Sigmoid colon (tissue), 7 donors: ENCODE results near the gene PGM5. TPM values are rescaled to one million over a fixed set of nuclear protein-coding genes. Genes with fewer than 3 reads are reported as not detected.
A peak's percentile ranks its signal among the peaks of the same experiment; 100 is the strongest.

Source experiments
- DNase-seq: peaks from one replicate; pipeline ENCODE4 v3.0.0-alpha.2; 2019
- H3K27ac ChIP-seq, 4 donors: fragments of 200-600 bp; sonication (generic); one replicate each; pipeline ENCODE4 v1.5.1; 2016 to 2019; ENCODE audit warnings: mild to moderate bottlenecking in 1 of 4
- H3K27me3 ChIP-seq, 3 donors: fragments of 200-600 bp; sonication (generic); one replicate each; pipeline ENCODE4 v1.5.1; 2019; ENCODE audit warnings: mild to moderate bottlenecking in 1 of 3
- H3K36me3 ChIP-seq, 4 donors: fragments of 200-600 bp; sonication (generic); one replicate each; pipeline ENCODE4 v1.5.1; 2016 to 2019
- H3K4me1 ChIP-seq, 4 donors: fragments of 200-600 bp; sonication (generic); one replicate each; pipeline ENCODE4 v1.5.1; 2017 to 2019
- H3K4me3 ChIP-seq, 4 donors: fragments of 200-600 bp; sonication (generic); one replicate each; pipeline ENCODE4 v1.5.1; 2017 to 2019; ENCODE audit warnings: mild to moderate bottlenecking in 2 of 4, moderate library complexity in 1 of 4
- H3K9me3 ChIP-seq, 4 donors: fragments of 200-600 bp in 3 of 4; sonication (generic) in 3 of 4; one replicate each; pipeline versions ENCODE4 v1.5.1 to v1.6.1; 2013 to 2019
- CTCF ChIP-seq, 4 experiments: fragments of 450-650 bp in 3 of 4; fragments of 200-600 bp in 1 of 4; IDR thresholded peaks; one replicate each; pipeline ENCODE4 v1.5.1; 2016 to 2019; ENCODE audit warnings: antibody characterized with exemption in 4 of 4, mild to moderate bottlenecking in 3 of 4, moderate library complexity in 2 of 4
- EP300 ChIP-seq, 4 donors: sonication (generic); formaldehyde crosslinking; IDR thresholded peaks; one replicate each; pipeline ENCODE4 v1.6.1; 2017; ENCODE audit warnings: antibody characterized with exemption in 4 of 4
- POLR2A ChIP-seq, 2 donors: fragments of 450-650 bp; IDR thresholded peaks; one replicate each; pipeline ENCODE4 v1.6.1; 2016; ENCODE audit warnings: antibody characterized with exemption in 2 of 2, mild to moderate bottlenecking in 2 of 2, moderate library complexity in 2 of 2
- POLR2AphosphoS5 ChIP-seq, 4 donors: sonication (generic); formaldehyde crosslinking; IDR thresholded peaks; one replicate each; pipeline ENCODE4 v1.6.1; 2017; ENCODE audit warnings: antibody characterized with exemption in 4 of 4
- WGBS, 2 donors: extraction: QIAGEN DNeasy Blood & Tissue Kit; methylation state at CpG; one replicate each; pipeline ENCODE4 v1.1.7; 2013; 5-methylcytosine and 5-hydroxymethylcytosine counted together
- intact Hi-C: fragments of 100-400 bp; cut with DNase I; formaldehyde crosslinking; loops from one replicate; pipeline ENCODE4 v1.15.1; 2023
- polyA plus RNA-seq, 3 donors: library from polyadenylated mRNA; stranded (reverse); fragments of 200-250 nt; gene quantifications; one replicate each; pipeline ENCODE4 v1.2.3, GENCODE V29; 2013
- total RNA-seq, 4 donors: library from RNA; depleted of rRNA; stranded (reverse); fragments of >200 nt; gene quantifications; one replicate each; pipeline ENCODE4 v1.1.0, GENCODE V29; 2016
- donor health status: healthy with polysubstance abuse.
- donor health status: Bipolar disorder and iron deficiency.
- donor health status: healthy.

The PGM5 gene
- total and polyA plus RNA-seq, 7 donors, result 3.9 to 670 (median 547) TPM

DNA sequence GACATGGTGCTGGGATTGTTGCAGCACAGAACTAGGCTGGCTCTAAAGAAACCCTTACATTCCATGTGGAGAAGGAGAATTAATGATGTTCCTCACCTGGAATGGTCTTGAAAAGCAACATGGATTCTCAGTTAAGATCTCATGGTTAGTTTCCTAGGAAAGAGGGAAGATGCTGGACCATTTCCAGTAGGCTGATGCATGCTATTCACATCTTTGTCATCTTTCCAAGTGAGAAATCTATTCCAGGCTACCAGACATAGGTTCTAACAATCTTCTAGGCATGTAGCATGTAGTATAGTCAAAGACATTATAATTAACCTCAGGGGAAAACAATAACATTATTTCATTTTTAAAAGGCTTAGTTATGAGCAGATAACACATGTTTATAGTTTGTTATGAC, 139.9 kb downstream of the PGM5 start:
- H3K27ac ChIP-seq, result peak overlapping the region; percentile 2 to 90 (median 85)
- intact Hi-C loops, result no loop called here
- no peaks in the 10 kb centered on the region for H3K27me3 ChIP-seq
- H3K36me3 ChIP-seq, result peaks cover 11 to 49% (median 18%) of the 10 kb centered on the region in 4 donors
- no peak for DNase-seq
- no peak overlapping the region for H3K4me3 ChIP-seq
- TF ChIP-seq POLR2AphosphoS5 (IDR thresholded peaks at IDR 0.05) (peak in 1 of 4 donors; percentile 21), POLR2A (IDR thresholded peaks at IDR 0.05) (no peak)
- no peaks in the 10 kb centered on the region for H3K9me3 ChIP-seq
- H3K4me1 ChIP-seq, result peaks cover 0 to 80% (median 67%) of the 10 kb centered on the region in 4 donors

- 94 to 95% methylated on average over 1 of the region's 1 CpG for WGBS, 2 donors
- no peaks in the 10 kb centered on the region for H3K9me3 ChIP-seq
- peaks cover 14 to 58% (median 23%) of the 10 kb centered on the region in 4 donors for H3K36me3 ChIP-seq
- H3K27ac ChIP-seq, result peak overlapping the region; percentile 2 to 90 (median 85)
- no peak overlapping the region for H3K4me3 ChIP-seq
- intact Hi-C loops, result no loop called here
- TF ChIP-seq POLR2AphosphoS5 (IDR thresholded peaks at IDR 0.05) (no peak), POLR2A (IDR thresholded peaks at IDR 0.05) (no peak), EP300 (IDR thresholded peaks at IDR 0.05) (no peak), CTCF (IDR thresholded peaks at IDR 0.05) (no peak)
- no peaks in the 10 kb centered on the region for H3K27me3 ChIP-seq
- no peak for DNase-seq
- peaks cover 0 to 69% (median 61%) of the 10 kb centered on the region in 4 donors for H3K4me1 ChIP-seq
These were observed 141.2 kb downstream of the PGM5 start for GRCh38 chr9:68497629-68498028.

DNA sequence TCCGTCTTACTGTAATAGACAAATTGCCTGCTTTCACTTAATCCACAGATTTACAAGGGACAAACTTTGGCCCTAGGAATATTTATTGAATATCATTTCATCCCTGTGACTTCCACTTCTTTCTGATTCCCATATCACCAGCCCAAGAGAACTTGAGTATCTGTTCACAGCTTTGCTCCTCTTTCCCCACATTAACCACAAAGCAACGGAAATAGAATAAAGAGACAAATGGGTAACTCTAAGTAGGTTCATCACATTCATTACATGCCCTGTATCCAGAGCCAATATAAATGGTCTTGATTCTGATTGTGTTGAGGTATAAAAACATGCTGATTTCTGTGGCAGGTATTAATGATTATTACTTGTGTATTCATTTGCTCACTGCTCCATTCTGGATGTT, 142.4 kb downstream of the PGM5 start:
- WGBS, 2 donors, result 73 to 87% methylated on average over 2 of the region's 2 CpGs
- Histone ChIP-seq H3K4me3 (no peak overlapping the region), H3K4me1 (peaks cover 0 to 57% (median 50%) of the 10 kb centered on the region in 4 donors), H3K27me3 (no peaks in the 10 kb centered on the region), H3K27ac (peak overlapping the region; percentile 74 to 90 (median 85)), H3K9me3 (no peaks in the 10 kb centered on the region), H3K36me3 (peaks cover 21 to 70% (median 23%) of the 10 kb centered on the region in 4 donors)
- TF ChIP-seq POLR2AphosphoS5 (IDR thresholded peaks at IDR 0.05) (no peak), EP300 (IDR thresholded peaks at IDR 0.05) (no peak), POLR2A (IDR thresholded peaks at IDR 0.05) (no peak), CTCF (IDR thresholded peaks at IDR 0.05) (no peak)
- intact Hi-C loops, result no loop called here
- no peak for DNase-seq

- H3K27ac ChIP-seq, result peak overlapping the region; percentile 74 to 90 (median 85)
These were observed 144.3 kb downstream of the PGM5 start for GRCh38 chr9:68500457-68501381.

More at GRCh38 chr9:68500457-68501381, 144.3 kb downstream of the PGM5 start:
- peaks cover 21 to 86% (median 23%) of the 10 kb centered on the region in 4 donors for H3K36me3 ChIP-seq
- WGBS, 2 donors, result 83 to 86% methylated on average over 9 of the region's 9 CpGs
- no peak for DNase-seq
- TF ChIP-seq CTCF (IDR thresholded peaks at IDR 0.05), result no peak
- TF ChIP-seq POLR2AphosphoS5 (IDR thresholded peaks at IDR 0.05), result peak in 2 of 4 donors; percentile 18 to 19
- no peak for TF ChIP-seq POLR2A (IDR thresholded peaks at IDR 0.05)
- TF ChIP-seq EP300 (IDR thresholded peaks at IDR 0.05), result peak in 1 of 4 donors; percentile 3
- intact Hi-C loops, result loop anchor here (10.0 kb wide), 1 partner anchor 146 kb away; the partner anchor contains the start of gene PGM5
- H3K27me3 ChIP-seq, result no peaks in the 10 kb centered on the region
- H3K4me1 ChIP-seq, result peaks cover 0 to 51% (median 41%) of the 10 kb centered on the region in 4 donors
- H3K9me3 ChIP-seq, result no peaks in the 10 kb centered on the region
- no peak overlapping the region for H3K4me3 ChIP-seq
